ENCODE measurements around the gene CIT.

GRCh38 chr12:119783787-119784186 is 93.3 kb downstream of the CIT start:
- TF ChIP-seq EZH2 (IDR thresholded peaks at IDR 0.05; ENCODE audit: borderline replicate concordance, control insufficient read depth, low read depth, low read length), result no peak
- no peak for TF ChIP-seq CTCF (IDR thresholded peaks at IDR 0.05 in 2 of 3, conservative IDR thresholded peaks at IDR 0.05 in 1 of 3; ENCODE audit: control insufficient read depth in 2 of 3, extremely low read depth in 1 of 3, insufficient read depth in 1 of 3, low read depth in 3 of 3, low read length in 3 of 3)
- TF ChIP-seq EP300 (IDR thresholded peaks at IDR 0.05; ENCODE audit: borderline replicate concordance in 1 of 2, control insufficient read depth in 1 of 2, low read depth in 2 of 2, low read length in 2 of 2), result no peak
- no peak for TF ChIP-seq RAD51 (IDR thresholded peaks at IDR 0.05)
- no peak for TF ChIP-seq USF1 (IDR thresholded peaks at IDR 0.05; ENCODE audit: borderline replicate concordance, extremely low read length, insufficient read depth, low read depth, low read length)
- no peak for TF ChIP-seq CREM (IDR thresholded peaks at IDR 0.05; ENCODE audit: low read depth)
- no peak for TF ChIP-seq SUZ12 (IDR thresholded peaks at IDR 0.05; ENCODE audit: unreplicated experiment)
- no peak for TF ChIP-seq ZNF384 (IDR thresholded peaks at IDR 0.05; ENCODE audit: borderline replicate concordance, low read depth, low read length)
